Fibroblast of the aortic adventitia (primary cell): ENCODE results near the gene SLC2A10. TPM values are rescaled to one million over a fixed set of nuclear protein-coding genes. Genes with fewer than 3 reads are reported as not detected.
A peak's percentile ranks its signal among the peaks of the same experiment; 100 is the strongest.

ENCODE experiments used
- DNase-seq: peaks from one replicate; pipeline ENCODE4 v3.0.0-alpha.2; 2010; ENCODE audit warnings: low read depth
- H3K4me3 ChIP-seq: 2 replicates; pipeline ENCODE4 v1.5.1; 2011; ENCODE audit warnings: low read depth, mild to moderate bottlenecking, control low read depth, low read length, moderate library complexity
- total RNA-seq: library from RNA; depleted of rRNA; stranded (reverse); fragments of >200 nt; gene quantifications from 2 replicates; pipeline ENCODE4 v1.2.3, GENCODE V29; 2012; ENCODE audit warnings: low replicate concordance
- TF ChIP-seq, protein P1 (sequence below): IDR thresholded peaks from 2 replicates; pipeline ENCODE4 v1.5.1; 2011; ENCODE audit warnings: mild to moderate bottlenecking, low read length, control low read depth, inconsistent platforms; ENCODE audit not compliant: insufficient read depth

Gene SLC2A10
- total RNA-seq, 1 donor, result 43.4 TPM

DNA sequence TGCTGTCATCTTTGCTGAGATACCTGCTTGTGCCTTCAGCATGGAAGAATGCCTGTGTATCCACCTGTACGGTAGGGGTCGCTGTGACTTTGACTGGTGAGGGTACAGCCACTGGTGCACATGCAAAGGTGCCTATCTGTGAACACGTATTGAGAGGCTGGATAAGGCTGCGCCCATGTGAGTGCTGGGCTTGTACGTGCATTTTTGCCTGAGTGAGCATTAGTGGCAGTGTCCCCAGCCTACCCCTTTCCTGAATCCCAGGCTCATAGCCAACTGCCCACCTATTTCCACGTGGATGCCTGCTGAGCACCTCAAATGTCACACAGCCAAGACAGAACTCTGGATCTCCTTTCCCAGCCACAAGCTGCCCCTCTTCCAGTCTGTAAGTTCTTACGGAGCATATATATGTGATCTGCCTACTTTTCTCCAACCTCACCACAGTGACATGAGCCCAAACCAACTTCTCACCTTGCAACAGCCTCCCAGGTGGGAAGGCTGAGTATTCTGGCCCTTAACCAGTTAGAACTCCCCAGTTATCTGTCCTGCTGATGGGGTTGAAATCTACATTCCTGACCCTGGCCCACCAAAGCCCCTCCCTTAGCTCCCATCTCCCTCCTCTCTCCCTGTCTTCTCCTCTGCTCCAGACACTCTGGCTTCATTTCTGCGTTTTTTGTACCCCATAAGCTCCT, 1.1 kb upstream of the SLC2A10 start:
- no peak for DNase-seq
- no peak overlapping the region for H3K4me3 ChIP-seq
- TF ChIP-seq, protein P1, sequence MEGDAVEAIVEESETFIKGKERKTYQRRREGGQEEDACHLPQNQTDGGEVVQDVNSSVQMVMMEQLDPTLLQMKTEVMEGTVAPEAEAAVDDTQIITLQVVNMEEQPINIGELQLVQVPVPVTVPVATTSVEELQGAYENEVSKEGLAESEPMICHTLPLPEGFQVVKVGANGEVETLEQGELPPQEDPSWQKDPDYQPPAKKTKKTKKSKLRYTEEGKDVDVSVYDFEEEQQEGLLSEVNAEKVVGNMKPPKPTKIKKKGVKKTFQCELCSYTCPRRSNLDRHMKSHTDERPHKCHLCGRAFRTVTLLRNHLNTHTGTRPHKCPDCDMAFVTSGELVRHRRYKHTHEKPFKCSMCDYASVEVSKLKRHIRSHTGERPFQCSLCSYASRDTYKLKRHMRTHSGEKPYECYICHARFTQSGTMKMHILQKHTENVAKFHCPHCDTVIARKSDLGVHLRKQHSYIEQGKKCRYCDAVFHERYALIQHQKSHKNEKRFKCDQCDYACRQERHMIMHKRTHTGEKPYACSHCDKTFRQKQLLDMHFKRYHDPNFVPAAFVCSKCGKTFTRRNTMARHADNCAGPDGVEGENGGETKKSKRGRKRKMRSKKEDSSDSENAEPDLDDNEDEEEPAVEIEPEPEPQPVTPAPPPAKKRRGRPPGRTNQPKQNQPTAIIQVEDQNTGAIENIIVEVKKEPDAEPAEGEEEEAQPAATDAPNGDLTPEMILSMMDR, result no peak

GRCh38 chr20:46709055-46709458, 392 bp upstream of the SLC2A10 start:
- peak overlapping the region; percentile 81 for H3K4me3 ChIP-seq

GRCh38 chr20:46710153-46710913, 884 bp downstream of the SLC2A10 start:
- peak; percentile 15 for DNase-seq
- TF ChIP-seq, protein P1, result no peak
- peak overlapping the region; percentile 81 for H3K4me3 ChIP-seq

More at GRCh38 chr20:46709055-46709458, 392 bp upstream of the SLC2A10 start:
- TF ChIP-seq, protein P1, result no peak
- DNase-seq, result no peak

DNA sequence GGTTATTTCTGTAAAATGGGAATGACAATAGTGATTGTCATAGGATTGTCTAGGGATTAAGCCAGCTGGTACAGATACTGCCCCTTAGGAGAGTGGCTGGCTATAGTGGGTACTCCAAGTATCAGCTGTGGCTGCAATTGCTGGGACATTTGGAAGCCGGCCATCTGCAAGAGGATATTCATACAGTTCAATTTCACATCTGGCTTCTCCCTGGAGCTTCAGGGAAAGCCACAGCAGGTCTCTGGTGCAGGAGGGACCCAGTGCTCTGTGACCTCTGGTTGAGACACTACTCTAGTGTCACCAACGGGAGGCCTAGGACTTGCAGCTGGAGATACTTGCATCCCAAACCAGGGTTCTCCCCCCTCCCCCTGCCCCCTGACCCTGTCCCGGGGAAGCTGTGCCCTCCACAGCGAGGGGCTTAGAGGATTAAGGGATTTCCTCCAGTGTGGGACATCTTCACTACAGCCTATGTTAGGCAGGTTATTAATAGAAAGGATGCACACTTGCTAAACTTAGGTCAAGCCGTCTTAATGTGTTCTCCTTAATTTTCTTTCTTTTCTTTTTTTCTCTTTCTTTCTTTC, 2.7 kb downstream of the SLC2A10 start:
- TF ChIP-seq, protein P1, result no peak
- no peak for DNase-seq
- H3K4me3 ChIP-seq, result no peak overlapping the region

GRCh38 chr20:46713957-46714834, 4.7 kb downstream of the SLC2A10 start:
- DNase-seq, result no peak
- TF ChIP-seq, protein P1, result no peak

DNA sequence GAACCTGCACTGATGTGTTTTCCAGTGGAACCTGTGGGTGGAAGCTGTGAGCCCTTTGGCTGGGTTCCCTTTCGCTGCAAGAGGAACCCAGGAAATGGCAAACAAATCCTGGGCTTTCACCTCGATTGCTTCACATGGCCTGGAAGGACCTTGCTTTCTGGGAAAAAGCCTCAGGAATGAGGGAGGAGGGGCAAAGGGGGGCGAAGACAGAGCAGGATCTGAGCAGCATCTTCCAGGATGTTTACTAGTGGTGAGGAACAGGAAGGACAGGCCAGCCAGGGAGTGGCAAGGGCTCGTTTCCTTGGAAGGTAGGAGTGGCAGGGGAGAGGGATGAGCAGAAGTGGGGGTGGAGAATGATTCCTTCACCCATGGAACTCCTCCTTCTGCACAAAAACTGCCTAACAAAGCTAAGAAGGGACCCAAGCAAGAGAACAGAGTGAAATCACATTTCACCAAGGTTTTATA, 5.9 kb downstream of the SLC2A10 start:
- peak; percentile 84 for DNase-seq
- H3K4me3 ChIP-seq, result no peak overlapping the region
- TF ChIP-seq, protein P1, result peak; percentile 19

More at GRCh38 chr20:46713957-46714834, 4.7 kb downstream of the SLC2A10 start:
- no peak overlapping the region for H3K4me3 ChIP-seq
